ENCODE measurements around the gene ATP1A4.

ATP1A4 gene

GRCh38 chr1:160177231-160177630, 25.8 kb downstream of the ATP1A4 start:
- H3K4me1 ChIP-seq (ENCODE audit: control insufficient read depth, insufficient read depth, low read length), result no peaks in the 10 kb centered on the region
- H3K4me3 ChIP-seq (ENCODE audit: low read depth, low read length), result no peak overlapping the region
- ChIA-PET CTCF (interaction anchor here (0.5 kb wide), 1 partner anchor 9 kb away, joined by 4 read pairs; no protein-coding TSS in a partner anchor), POLR2A (no interaction called here)
- H3K36me3 ChIP-seq (ENCODE audit: control insufficient read depth in 2 of 2, insufficient read depth in 1 of 2, low read length in 2 of 2), result no peaks in the 10 kb centered on the region
- no peaks in the 10 kb centered on the region for H3K9me3 ChIP-seq (ENCODE audit: control insufficient read depth, insufficient read depth, low read depth, low read length)
- H3K27ac ChIP-seq (ENCODE audit: extremely low read depth, low read depth, low read length), result no peak overlapping the region
- no peak for TF ChIP-seq ATF2 (tag by site-specific recombination; IDR thresholded peaks at IDR 0.05; ENCODE audit: low read depth)
- TF ChIP-seq ZNF112 (tag by site-specific recombination; IDR thresholded peaks at IDR 0.05), result no peak
- TF ChIP-seq SP2 (tag by site-specific recombination; IDR thresholded peaks at IDR 0.05), result no peak
- TF ChIP-seq ZNF175 (tag by site-specific recombination; IDR thresholded peaks at IDR 0.05), result no peak
- TF ChIP-seq GLIS1 (tag by site-specific recombination; IDR thresholded peaks at IDR 0.05), result no peak
- TF ChIP-seq ZNF518A (tag by site-specific recombination; conservative IDR thresholded peaks at IDR 0.05; ENCODE audit: low read depth), result no peak
- TF ChIP-seq ZNF596 (tag by site-specific recombination; IDR thresholded peaks at IDR 0.05), result no peak
- no peak for TF ChIP-seq ZNF571 (tag by site-specific recombination; IDR thresholded peaks at IDR 0.05)
- TF ChIP-seq ZNF600 (tag by site-specific recombination; IDR thresholded peaks at IDR 0.05), result no peak
- no peak for TF ChIP-seq OSR2 (tag by site-specific recombination; IDR thresholded peaks at IDR 0.05)
- TF ChIP-seq ZNF148 (tag by site-specific recombination; IDR thresholded peaks at IDR 0.05; ENCODE audit: borderline replicate concordance), result no peak
- TF ChIP-seq ZNF449 (tag by site-specific recombination; IDR thresholded peaks at IDR 0.05), result no peak
- TF ChIP-seq HOXC10 (CRISPR knock-in tag; IDR thresholded peaks at IDR 0.05), result no peak

- Histone ChIP-seq H3K4me3 (ENCODE audit: low read depth, low read length) (no peak overlapping the region), H3K4me1 (ENCODE audit: control insufficient read depth, insufficient read depth, low read length) (no peaks in the 10 kb centered on the region), H3K9me3 (ENCODE audit: control insufficient read depth, insufficient read depth, low read depth, low read length) (no peaks in the 10 kb centered on the region), H3K27ac (ENCODE audit: extremely low read depth, low read depth, low read length) (no peak overlapping the region), H3K36me3 (ENCODE audit: control insufficient read depth in 2 of 2, insufficient read depth in 1 of 2, low read length in 2 of 2) (no peaks in the 10 kb centered on the region)
- POLR2A ChIA-PET, result no interaction called here
- CTCF ChIA-PET, result interaction anchor here (0.5 kb wide), 1 partner anchor 10 kb away, joined by 4 read pairs; no protein-coding TSS in a partner anchor
- TF ChIP-seq ZNF645 (tag by site-specific recombination; IDR thresholded peaks at IDR 0.05) (no peak), KLF8 (tag by site-specific recombination; IDR thresholded peaks at IDR 0.05) (no peak), ZNF10 (tag by site-specific recombination; IDR thresholded peaks at IDR 0.05) (no peak)
Observed at GRCh38 chr1:160177667-160178066, 26.3 kb downstream of the ATP1A4 start.
